GM12865 (cell line): ENCODE measurements around the gene SENP3.
"Not testable (repeated sequence)": the region's sequence is repeated elsewhere in the genome, so short reads cannot be mapped to it uniquely, and the experiment has no call there.

Source experiments
- DNase-seq: peaks from one replicate; pipeline ENCODE4 v3.0.0; 2010; ENCODE audit warnings: low read depth
- H3K4me3 ChIP-seq: 2 replicates; pipeline ENCODE4 v1.5.1; 2011; ENCODE audit warnings: mild to moderate bottlenecking, low read depth, low read length, control low read depth
- TF ChIP-seq, protein P1 (sequence below): IDR thresholded peaks from 2 replicates; pipeline ENCODE4 v1.5.1; 2011; ENCODE audit warnings: low read length, control low read depth, low read depth, inconsistent platforms; ENCODE audit not compliant: insufficient read depth; ENCODE audit errors: missing control alignments

SENP3 gene

DNA sequence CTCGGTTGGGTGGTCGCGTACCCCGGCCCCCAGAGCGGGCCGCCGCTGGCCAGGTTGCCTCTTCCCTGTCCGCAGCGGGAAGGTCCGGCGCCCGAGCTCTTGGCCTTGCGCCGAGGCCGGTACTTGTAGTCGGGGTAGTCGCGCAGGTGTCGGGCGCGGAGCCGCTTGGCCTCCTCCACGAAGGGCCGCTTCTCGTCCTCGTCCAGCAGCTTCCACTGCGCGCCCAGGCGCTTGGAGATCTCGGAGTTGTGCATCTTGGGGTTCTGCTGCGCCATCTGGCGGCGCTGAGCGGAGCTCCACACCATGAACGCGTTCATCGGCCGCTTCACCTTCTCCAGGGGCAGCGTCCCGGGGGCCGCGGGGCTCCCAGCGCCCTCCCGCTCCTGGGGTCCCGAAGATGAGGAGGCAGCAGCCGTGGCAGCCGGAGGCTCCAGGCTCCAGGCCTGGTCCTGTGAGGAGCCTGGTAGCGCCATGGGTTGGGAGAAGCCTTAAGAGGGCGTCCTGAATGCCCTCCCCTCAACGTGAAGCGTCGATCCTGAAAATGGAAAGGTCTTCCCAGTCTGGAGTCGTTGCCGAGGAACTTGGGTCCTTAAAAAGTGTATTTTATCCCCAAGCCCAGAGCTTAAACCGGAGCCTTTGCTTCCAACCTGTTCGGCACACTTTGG is 27.6 kb downstream of the SENP3 start:
- peak; percentile 80 for DNase-seq
- no peak overlapping the region for H3K4me3 ChIP-seq

GRCh38 chr17:7589891-7590691 is 28.4 kb downstream of the SENP3 start, which contains the start of gene SOX15:
Gene SOX15, minus strand, starts transcription at chr17:7590094. Its CDS starts 418 bp downstream, at chr17:7589676.
- TF ChIP-seq, protein P1, sequence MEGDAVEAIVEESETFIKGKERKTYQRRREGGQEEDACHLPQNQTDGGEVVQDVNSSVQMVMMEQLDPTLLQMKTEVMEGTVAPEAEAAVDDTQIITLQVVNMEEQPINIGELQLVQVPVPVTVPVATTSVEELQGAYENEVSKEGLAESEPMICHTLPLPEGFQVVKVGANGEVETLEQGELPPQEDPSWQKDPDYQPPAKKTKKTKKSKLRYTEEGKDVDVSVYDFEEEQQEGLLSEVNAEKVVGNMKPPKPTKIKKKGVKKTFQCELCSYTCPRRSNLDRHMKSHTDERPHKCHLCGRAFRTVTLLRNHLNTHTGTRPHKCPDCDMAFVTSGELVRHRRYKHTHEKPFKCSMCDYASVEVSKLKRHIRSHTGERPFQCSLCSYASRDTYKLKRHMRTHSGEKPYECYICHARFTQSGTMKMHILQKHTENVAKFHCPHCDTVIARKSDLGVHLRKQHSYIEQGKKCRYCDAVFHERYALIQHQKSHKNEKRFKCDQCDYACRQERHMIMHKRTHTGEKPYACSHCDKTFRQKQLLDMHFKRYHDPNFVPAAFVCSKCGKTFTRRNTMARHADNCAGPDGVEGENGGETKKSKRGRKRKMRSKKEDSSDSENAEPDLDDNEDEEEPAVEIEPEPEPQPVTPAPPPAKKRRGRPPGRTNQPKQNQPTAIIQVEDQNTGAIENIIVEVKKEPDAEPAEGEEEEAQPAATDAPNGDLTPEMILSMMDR = no peak
- no peak within 1 kb of the TSS for H3K4me3 ChIP-seq
- no peak for DNase-seq

More for the DNA sequence above, 27.6 kb downstream of the SENP3 start:
- TF ChIP-seq, protein P1 = peak; percentile 80

- TF ChIP-seq, protein P1 = no peak
- DNase-seq = no peak
- H3K4me3 ChIP-seq = no peak overlapping the region
These were observed 29.0 kb downstream of the SENP3 start for GRCh38 chr17:7590743-7591142.

DNA sequence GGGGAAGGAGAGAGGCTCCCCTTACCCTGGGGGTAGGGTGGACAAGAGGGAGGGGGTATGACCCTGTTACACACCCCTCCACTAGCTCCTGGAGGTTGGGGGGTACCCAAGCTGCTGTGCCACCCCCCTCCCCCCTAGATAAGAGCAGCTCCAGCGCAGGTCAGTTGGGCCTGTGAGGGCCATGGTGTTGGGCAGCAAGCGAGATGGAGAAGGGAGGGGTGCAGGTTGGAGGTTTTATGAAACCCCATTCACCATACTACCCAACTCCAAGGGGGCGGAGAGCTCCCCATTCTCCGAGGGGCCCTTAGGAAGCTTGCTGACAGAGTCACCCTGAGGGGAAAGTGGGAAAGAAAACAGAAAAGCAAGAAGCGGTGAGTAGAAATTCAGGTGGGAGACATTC is 29.9 kb downstream of the SENP3 start:
- no peak for DNase-seq
- H3K4me3 ChIP-seq = no peak overlapping the region

DNA sequence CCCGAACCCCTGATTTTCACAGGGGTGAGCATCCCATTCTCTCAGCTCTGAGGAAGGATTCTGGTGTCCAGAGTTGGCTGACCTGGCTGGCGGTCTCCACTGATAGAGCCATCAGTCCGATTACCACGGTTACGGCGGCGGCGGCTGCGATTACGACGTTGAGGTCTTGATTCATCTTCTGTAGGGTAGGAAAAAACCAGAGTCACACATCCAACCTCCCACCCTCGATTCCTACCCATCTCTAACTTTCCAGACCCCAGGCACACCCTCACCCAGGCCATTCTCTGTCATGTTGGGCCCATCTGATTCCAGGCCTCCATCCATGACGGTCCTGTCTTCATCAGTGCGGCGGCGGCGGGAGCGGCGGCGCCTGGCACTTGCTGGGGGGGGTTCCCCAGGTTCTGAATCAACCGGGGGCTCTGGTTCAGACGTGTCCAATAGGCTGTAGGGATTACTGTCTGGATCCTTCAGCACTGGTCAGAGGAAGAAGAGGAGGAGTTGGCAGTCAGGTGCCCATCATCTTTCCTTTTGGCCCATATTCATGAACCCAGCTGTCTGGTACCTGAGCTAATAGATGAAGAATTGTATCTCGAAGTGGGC is 30.8 kb downstream of the SENP3 start:
- TF ChIP-seq, protein P1 = no peak
- H3K4me3 ChIP-seq = no peak overlapping the region
- no peak for DNase-seq

More for the DNA sequence above, 29.9 kb downstream of the SENP3 start:
- TF ChIP-seq, protein P1 = no peak

GRCh38 chr17:7593296-7593695 is 31.6 kb downstream of the SENP3 start:
- no peak for DNase-seq
- TF ChIP-seq, protein P1 = no peak

GRCh38 chr17:7597561-7597960 is 35.8 kb downstream of the SENP3 start:
- not testable (repeated sequence) for DNase-seq, H3K4me3 ChIP-seq

More at GRCh38 chr17:7593296-7593695, 31.6 kb downstream of the SENP3 start:
- no peak overlapping the region for H3K4me3 ChIP-seq
